Activated CD4-positive, alpha-beta memory T cell treated with anti-CD3 and anti-CD28 coated beads, Interleukin-2, amount 10 ng/mL, durations not matched to agents 7 days and 5 days (primary cell): ENCODE results near the gene TUBA3C. TPM values are rescaled to one million over a fixed set of nuclear protein-coding genes. Genes with fewer than 3 reads are reported as not detected.
"Not testable (repeated sequence)": the region's sequence is repeated elsewhere in the genome, so short reads cannot be mapped to it uniquely, and the experiment has no call there.

Experiments
- CTCF ChIA-PET: fragments of 350-600 bp; sonication (Branson Sonifier 250); formaldehyde crosslinking; loops from one replicate; lab custom pipeline; 2021; ENCODE audit warnings: antibody characterized with exemption, inconsistent platforms; lab: Charles Lee
- POLR2A ChIA-PET: fragments of 350-600 bp; sonication (Branson Sonifier 250); formaldehyde crosslinking; loops from one replicate; lab custom pipeline; 2021; ENCODE audit warnings: antibody characterized with exemption; lab: Charles Lee
- DNase-seq: peaks from one replicate; pipeline ENCODE4 v3.0.0-alpha.2; 2020
- H3K27ac Mint-ChIP-seq: one replicate; pipeline ENCODE4 v1.8.0; 2021; ENCODE audit warnings: mild to moderate bottlenecking, mixed read lengths
- H3K27me3 Mint-ChIP-seq: one replicate; pipeline ENCODE4 v1.8.0; 2021; ENCODE audit warnings: mixed read lengths
- H3K36me3 Mint-ChIP-seq: one replicate; pipeline ENCODE4 v1.8.0; 2021; ENCODE audit warnings: low read depth, mixed read lengths
- H3K4me1 Mint-ChIP-seq: one replicate; pipeline ENCODE4 v1.8.0; 2021; ENCODE audit warnings: mixed read lengths
- H3K4me3 Mint-ChIP-seq: one replicate; pipeline ENCODE4 v1.8.0; 2021; ENCODE audit warnings: mild to moderate bottlenecking, mixed read lengths
- H3K9me3 Mint-ChIP-seq: one replicate; pipeline ENCODE4 v1.8.0; 2021; ENCODE audit warnings: mixed read lengths
- total RNA-seq, 2 experiments: library from RNA; stranded (reverse); gene quantifications; one replicate each; pipeline ENCODE4 v1.2.3, GENCODE V29; 2021

The TUBA3C gene
- not detected for total RNA-seq

GRCh38 chr13:19181621-19182485, at the start of gene TUBA3C:
Gene TUBA3C (minus strand): TSS chr13:19181824. CDS start chr13:19181747, 77 bp downstream.
- Mint-ChIP-seq H3K4me3 (no peak within 1 kb of the TSS), H3K27ac (no peak within 1 kb of the TSS), H3K9me3 (no peaks in the 10 kb centered on the region), H3K36me3 (no peaks in the 10 kb centered on the region), H3K4me1 (no peaks in the 10 kb centered on the region), H3K27me3 (no peaks in the 10 kb centered on the region)
- ChIA-PET POLR2A (no interaction called here), CTCF (no interaction called here)
- DNase-seq: no peak

- DNase-seq, H3K27me3 Mint-ChIP-seq, H3K27ac Mint-ChIP-seq, H3K4me1 Mint-ChIP-seq, POLR2A ChIA-PET, CTCF ChIA-PET, H3K36me3 Mint-ChIP-seq, H3K4me3 Mint-ChIP-seq, H3K9me3 Mint-ChIP-seq: not testable (repeated sequence)
Observed at GRCh38 chr13:19207413-19207812, 25.8 kb upstream of the TUBA3C start.

GRCh38 chr13:19192622-19193021, 11.0 kb upstream of the TUBA3C start:
- not testable (repeated sequence) for H3K4me1 Mint-ChIP-seq, H3K27me3 Mint-ChIP-seq, H3K4me3 Mint-ChIP-seq

GRCh38 chr13:19189911-19190310, 8.3 kb upstream of the TUBA3C start:
- H3K27ac Mint-ChIP-seq, H3K27me3 Mint-ChIP-seq, H3K36me3 Mint-ChIP-seq, DNase-seq, H3K4me3 Mint-ChIP-seq, POLR2A ChIA-PET, H3K9me3 Mint-ChIP-seq, CTCF ChIA-PET, H3K4me1 Mint-ChIP-seq: not testable (repeated sequence)

More at GRCh38 chr13:19192622-19193021, 11.0 kb upstream of the TUBA3C start:
- DNase-seq, POLR2A ChIA-PET, H3K9me3 Mint-ChIP-seq, H3K27ac Mint-ChIP-seq, H3K36me3 Mint-ChIP-seq, CTCF ChIA-PET: not testable (repeated sequence)

GRCh38 chr13:19189368-19189767, 7.7 kb upstream of the TUBA3C start:
- H3K9me3 Mint-ChIP-seq, POLR2A ChIA-PET, H3K4me3 Mint-ChIP-seq, DNase-seq, H3K27me3 Mint-ChIP-seq, H3K36me3 Mint-ChIP-seq, H3K27ac Mint-ChIP-seq, CTCF ChIA-PET, H3K4me1 Mint-ChIP-seq: not testable (repeated sequence)

GRCh38 chr13:19185865-19186645, 4.4 kb upstream of the TUBA3C start:
- DNase-seq: no peak
- H3K4me3 Mint-ChIP-seq: no peak overlapping the region
- no peaks in the 10 kb centered on the region for H3K36me3 Mint-ChIP-seq
- peaks cover 8% of the 10 kb centered on the region for H3K9me3 Mint-ChIP-seq
- no peak overlapping the region for H3K27ac Mint-ChIP-seq
- no peaks in the 10 kb centered on the region for H3K27me3 Mint-ChIP-seq
- ChIA-PET CTCF (no interaction called here), POLR2A (no interaction called here)
- no peaks in the 10 kb centered on the region for H3K4me1 Mint-ChIP-seq

GRCh38 chr13:19185086-19185864, 3.7 kb upstream of the TUBA3C start:
- H3K4me3 Mint-ChIP-seq: no peak overlapping the region
- no peaks in the 10 kb centered on the region for H3K36me3 Mint-ChIP-seq
- POLR2A ChIA-PET: no interaction called here
- no peaks in the 10 kb centered on the region for H3K4me1 Mint-ChIP-seq
- DNase-seq: no peak
- H3K9me3 Mint-ChIP-seq: peaks cover 8% of the 10 kb centered on the region
- H3K27me3 Mint-ChIP-seq: no peaks in the 10 kb centered on the region
- CTCF ChIA-PET: no interaction called here
- H3K27ac Mint-ChIP-seq: no peak overlapping the region

- ChIA-PET POLR2A (no interaction called here), CTCF (no interaction called here)
- H3K27ac Mint-ChIP-seq: no peak overlapping the region
- no peak overlapping the region for H3K4me3 Mint-ChIP-seq
- no peak for DNase-seq
- no peaks in the 10 kb centered on the region for H3K36me3 Mint-ChIP-seq
- peaks cover 6% of the 10 kb centered on the region for H3K9me3 Mint-ChIP-seq
- H3K27me3 Mint-ChIP-seq: no peaks in the 10 kb centered on the region
- H3K4me1 Mint-ChIP-seq: no peaks in the 10 kb centered on the region
Observed at GRCh38 chr13:19184176-19184575, 2.6 kb upstream of the TUBA3C start.

- CTCF ChIA-PET: no interaction called here
- Mint-ChIP-seq H3K4me3 (no peak overlapping the region), H3K27me3 (no peaks in the 10 kb centered on the region), H3K36me3 (no peaks in the 10 kb centered on the region), H3K27ac (no peak overlapping the region), H3K4me1 (no peaks in the 10 kb centered on the region), H3K9me3 (peaks cover 6% of the 10 kb centered on the region)
- no peak for DNase-seq
- POLR2A ChIA-PET: no interaction called here
Observed at GRCh38 chr13:19183676-19184075, 2.1 kb upstream of the TUBA3C start.

- POLR2A ChIA-PET: no interaction called here
- Mint-ChIP-seq H3K27ac (no peak overlapping the region), H3K27me3 (no peaks in the 10 kb centered on the region), H3K4me3 (no peak overlapping the region), H3K4me1 (no peaks in the 10 kb centered on the region), H3K9me3 (peaks cover 2% of the 10 kb centered on the region), H3K36me3 (no peaks in the 10 kb centered on the region)
- CTCF ChIA-PET: no interaction called here
- no peak for DNase-seq
Observed at GRCh38 chr13:19182536-19182935, 912 bp upstream of the TUBA3C start.

GRCh38 chr13:19181021-19181620, 503 bp downstream of the TUBA3C start:
- Mint-ChIP-seq H3K36me3 (no peaks in the 10 kb centered on the region), H3K9me3 (peaks cover 1% of the 10 kb centered on the region), H3K4me3 (no peak overlapping the region), H3K27me3 (no peaks in the 10 kb centered on the region), H3K4me1 (no peaks in the 10 kb centered on the region), H3K27ac (no peak overlapping the region)
- ChIA-PET POLR2A (no interaction called here), CTCF (no interaction called here)
- DNase-seq: no peak

GRCh38 chr13:19179916-19180315, 1.7 kb downstream of the TUBA3C start:
- no peaks in the 10 kb centered on the region for H3K4me1 Mint-ChIP-seq
- no peaks in the 10 kb centered on the region for H3K27me3 Mint-ChIP-seq
- ChIA-PET POLR2A (no interaction called here), CTCF (no interaction called here)
- no peak for DNase-seq
- no peak overlapping the region for H3K27ac Mint-ChIP-seq
- H3K36me3 Mint-ChIP-seq: no peaks in the 10 kb centered on the region
- peaks cover 1% of the 10 kb centered on the region for H3K9me3 Mint-ChIP-seq
- H3K4me3 Mint-ChIP-seq: no peak overlapping the region
